Suprapubic skin (tissue), 3 donors: ENCODE results near the gene PIK3AP1.

Experiments
- CTCF ChIP-seq, 2 donors: fragments of 200-600 bp in 1 of 2; fragments of 450-650 bp in 1 of 2; sonication (generic) in 1 of 2; IDR thresholded peaks; one replicate each; pipeline ENCODE4 v1.5.1; 2016 to 2019; ENCODE audit warnings: antibody characterized with exemption in 2 of 2, mild to moderate bottlenecking in 1 of 2, moderate library complexity in 1 of 2
- EP300 ChIP-seq: sonication (generic); formaldehyde crosslinking; IDR thresholded peaks from one replicate; pipeline ENCODE4 v1.6.1; 2017; ENCODE audit warnings: antibody characterized with exemption

GRCh38 chr10:96585736-96586418, 134.4 kb downstream of the PIK3AP1 start:
- TF ChIP-seq EP300 (no peak), CTCF (IDR thresholded peaks at IDR 0.05) (no peak)
